Osteoblast (primary cell): Measurements from ENCODE around the gene KLK10. TPM values are rescaled to one million over a fixed set of nuclear protein-coding genes. Genes with fewer than 3 reads are reported as not detected.

ENCODE experiments used
- DNase-seq: peaks from one replicate; pipeline ENCODE4 v3.0.0; 2011; ENCODE audit warnings: low spot score, mixed read lengths; ENCODE audit not compliant: insufficient read length; ENCODE audit errors: missing footprints
- H2AFZ ChIP-seq: 2 replicates; pipeline ENCODE4 v1.6.0; 2011; ENCODE audit warnings: mild to moderate bottlenecking, low read length
- H3K27ac ChIP-seq: 2 replicates; pipeline ENCODE4 v1.5.1; 2011; ENCODE audit warnings: mild to moderate bottlenecking, low read depth, low read length, moderate library complexity
- H3K27me3 ChIP-seq: 2 replicates; pipeline ENCODE4 v1.6.0; 2012; ENCODE audit warnings: mild to moderate bottlenecking, control low read depth, inconsistent platforms, low read length, moderate library complexity; ENCODE audit not compliant: insufficient read depth
- H3K36me3 ChIP-seq: 2 replicates; pipeline ENCODE4 v1.5.1; 2011; ENCODE audit warnings: mild to moderate bottlenecking, low read length, control low read depth, moderate library complexity; ENCODE audit not compliant: insufficient read depth
- H3K4me1 ChIP-seq: 2 replicates; pipeline ENCODE4 v1.5.1; 2011; ENCODE audit warnings: mild to moderate bottlenecking, low read length, control low read depth, moderate library complexity; ENCODE audit not compliant: insufficient read depth
- H3K4me2 ChIP-seq: 2 replicates; pipeline ENCODE4 v1.6.0; 2011; ENCODE audit warnings: mild to moderate bottlenecking, low read length; ENCODE audit not compliant: insufficient read depth
- H3K4me3 ChIP-seq: fragments of 200-600 bp; sonication (generic); 3 replicates; pipeline ENCODE4 v1.5.1; 2012; ENCODE audit warnings: mild to moderate bottlenecking, low read length, inconsistent platforms; ENCODE audit not compliant: insufficient read depth
- H3K79me2 ChIP-seq: 2 replicates; pipeline ENCODE4 v1.6.0; 2012; ENCODE audit warnings: mild to moderate bottlenecking, low read length, control low read depth, inconsistent platforms; ENCODE audit not compliant: insufficient read depth
- H3K9me3 ChIP-seq: 2 replicates; pipeline ENCODE4 v1.5.1; 2011; ENCODE audit warnings: low read depth, low read length, control low read depth
- H4K20me1 ChIP-seq: 2 replicates; pipeline ENCODE4 v1.6.0; 2012; ENCODE audit warnings: mild to moderate bottlenecking, low read length, control low read depth; ENCODE audit not compliant: insufficient read depth
- CTCF ChIP-seq: IDR thresholded peaks from 2 replicates; pipeline ENCODE4 v1.5.1; 2011; ENCODE audit warnings: mild to moderate bottlenecking, low read depth, low read length, moderate library complexity; ENCODE audit errors: extremely low read depth
- total RNA-seq: library from RNA; depleted of rRNA; stranded (reverse); fragments of >200 nt; gene quantifications from 2 replicates; pipeline ENCODE4 v1.2.3, GENCODE V29; 2012

Gene KLK10
- total RNA-seq, 1 donor: not detected

- H3K4me2 ChIP-seq: no peak within 1 kb of the TSS
- DNase-seq: peak; percentile 46
Observed at GRCh38 chr19:51064534-51065220, 45.2 kb upstream of the KLK10 start, which contains the start of gene KLK13. Gene KLK13, minus strand, starts transcription at chr19:51065092. Its CDS starts 25 bp downstream, at chr19:51065067.

GRCh38 chr19:51063664-51064063 lies 44.2 kb upstream of the KLK10 start:
- H3K36me3 ChIP-seq: no peaks in the 10 kb centered on the region
- H3K9me3 ChIP-seq: no peaks in the 10 kb centered on the region
- no peak overlapping the region for H3K27ac ChIP-seq
- H3K4me3 ChIP-seq: no peak overlapping the region
- no peaks in the 10 kb centered on the region for H4K20me1 ChIP-seq
- no peak overlapping the region for H3K4me2 ChIP-seq
- H2AFZ ChIP-seq: no peak overlapping the region
- no peaks in the 10 kb centered on the region for H3K27me3 ChIP-seq
- H3K4me1 ChIP-seq: no peaks in the 10 kb centered on the region
- no peaks in the 10 kb centered on the region for H3K79me2 ChIP-seq
- no peak for TF ChIP-seq CTCF
- peak; percentile 43 for DNase-seq

More at GRCh38 chr19:51064534-51065220, 45.2 kb upstream of the KLK10 start, which contains the start of gene KLK13:
- Histone ChIP-seq H3K79me2 (no peaks in the 10 kb centered on the region), H3K4me3 (peak within 1 kb of the TSS; percentile 33), H3K4me1 (no peaks in the 10 kb centered on the region), H3K9me3 (no peaks in the 10 kb centered on the region), H3K36me3 (no peaks in the 10 kb centered on the region), H2AFZ (no peak within 1 kb of the TSS), H4K20me1 (no peaks in the 10 kb centered on the region), H3K27me3 (no peaks in the 10 kb centered on the region), H3K27ac (no peak within 1 kb of the TSS)
- TF ChIP-seq CTCF: no peak

GRCh38 chr19:51060973-51061372 lies 41.5 kb upstream of the KLK10 start:
- no peaks in the 10 kb centered on the region for H3K79me2 ChIP-seq
- H3K4me2 ChIP-seq: no peak overlapping the region
- no peaks in the 10 kb centered on the region for H3K36me3 ChIP-seq
- no peaks in the 10 kb centered on the region for H4K20me1 ChIP-seq
- no peak overlapping the region for H3K27ac ChIP-seq
- H3K4me1 ChIP-seq: no peaks in the 10 kb centered on the region
- no peaks in the 10 kb centered on the region for H3K27me3 ChIP-seq
- H3K4me3 ChIP-seq: no peak overlapping the region
- no peaks in the 10 kb centered on the region for H3K9me3 ChIP-seq
- H2AFZ ChIP-seq: no peak overlapping the region
- DNase-seq: no peak
- no peak for TF ChIP-seq CTCF

GRCh38 chr19:51060336-51060735 lies 40.8 kb upstream of the KLK10 start:
- H2AFZ ChIP-seq: no peak overlapping the region
- H3K4me2 ChIP-seq: no peak overlapping the region
- no peaks in the 10 kb centered on the region for H4K20me1 ChIP-seq
- H3K9me3 ChIP-seq: no peaks in the 10 kb centered on the region
- no peaks in the 10 kb centered on the region for H3K4me1 ChIP-seq
- no peak for TF ChIP-seq CTCF
- H3K4me3 ChIP-seq: no peak overlapping the region
- DNase-seq: peak; percentile 53
- no peaks in the 10 kb centered on the region for H3K79me2 ChIP-seq
- no peak overlapping the region for H3K27ac ChIP-seq
- H3K27me3 ChIP-seq: no peaks in the 10 kb centered on the region
- H3K36me3 ChIP-seq: no peaks in the 10 kb centered on the region
